WTC11 (cell line): ENCODE results near the gene PNLDC1.

Experiments
- CTCF ChIP-seq: fragments of 200-600 bp; IDR thresholded peaks from 2 replicates; pipeline ENCODE4 v1.8.0; 2022; ENCODE audit warnings: antibody characterized with exemption
- EMX1 ChIP-seq: fragments of 250-450 bp; sonication (Bioruptor Pico); IDR thresholded peaks from 2 replicates; pipeline ENCODE4 v1.8.0; 2021; ENCODE audit warnings: mild to moderate bottlenecking
- ESRRA ChIP-seq: sonication (generic); formaldehyde crosslinking; IDR thresholded peaks from 2 replicates; pipeline ENCODE4 v1.8.1; 2022; ENCODE audit warnings: mild to moderate bottlenecking, missing genetic modification reagents, borderline replicate concordance
- SP1 ChIP-seq: sonication (generic); formaldehyde crosslinking; conservative IDR thresholded peaks from 2 replicates; pipeline ENCODE4 v1.8.1; 2022; ENCODE audit warnings: missing genetic modification reagents
- USF1 ChIP-seq: sonication (generic); formaldehyde crosslinking; IDR thresholded peaks from 2 replicates; pipeline ENCODE4 v1.8.0; 2022; ENCODE audit warnings: mild to moderate bottlenecking, missing genetic modification reagents
- ZNF232 ChIP-seq: sonication (generic); formaldehyde crosslinking; IDR thresholded peaks from 2 replicates; pipeline ENCODE4 v1.8.0; 2022; ENCODE audit warnings: mild to moderate bottlenecking, missing genetic modification reagents
- TF ChIP-seq, protein P1 (sequence below): sonication (generic); formaldehyde crosslinking; conservative IDR thresholded peaks from 2 replicates; pipeline ENCODE4 v1.8.1; 2022; ENCODE audit warnings: mild to moderate bottlenecking, missing genetic modification reagents

GRCh38 chr6:159766906-159767305, 33.2 kb upstream of the PNLDC1 start:
- TF ChIP-seq EMX1 (no peak), CTCF (no peak), SP1 (CRISPR knock-in tag) (no peak), ZNF232 (CRISPR knock-in tag) (no peak), ESRRA (no peak), USF1 (CRISPR knock-in tag) (no peak)
- TF ChIP-seq, protein P1, sequence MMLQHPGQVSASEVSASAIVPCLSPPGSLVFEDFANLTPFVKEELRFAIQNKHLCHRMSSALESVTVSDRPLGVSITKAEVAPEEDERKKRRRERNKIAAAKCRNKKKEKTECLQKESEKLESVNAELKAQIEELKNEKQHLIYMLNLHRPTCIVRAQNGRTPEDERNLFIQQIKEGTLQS (CRISPR knock-in tag): no peak
